ENCODE measurements around the gene TCERG1L.
"Not testable (repeated sequence)": the region's sequence is repeated elsewhere in the genome, so short reads cannot be mapped to it uniquely, and the experiment has no call there.

Gene TCERG1L

GRCh38 chr10:131160219-131160875, 151.2 kb downstream of the TCERG1L start:
- DNase-seq: no peak

DNA sequence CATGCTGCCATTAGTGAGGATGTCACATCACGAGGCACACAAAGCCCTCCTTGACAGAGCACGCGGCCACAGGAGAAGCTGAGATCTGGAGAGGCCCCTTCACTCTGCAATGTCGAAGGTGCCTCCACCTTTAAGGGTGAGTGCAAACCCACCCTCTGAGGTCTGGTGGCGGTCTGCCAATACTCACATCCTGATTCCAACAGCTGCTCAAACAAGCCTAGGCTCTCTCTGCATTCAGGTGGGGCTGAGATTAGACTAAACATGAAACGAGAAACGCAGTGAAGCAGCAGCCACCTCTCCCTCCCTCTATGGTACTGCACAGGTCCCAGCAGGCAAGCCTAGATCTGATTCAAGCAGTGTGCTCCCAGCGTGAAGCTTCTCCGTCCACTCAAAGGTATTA, 151.8 kb downstream of the TCERG1L start:
- no peak for DNase-seq

DNA sequence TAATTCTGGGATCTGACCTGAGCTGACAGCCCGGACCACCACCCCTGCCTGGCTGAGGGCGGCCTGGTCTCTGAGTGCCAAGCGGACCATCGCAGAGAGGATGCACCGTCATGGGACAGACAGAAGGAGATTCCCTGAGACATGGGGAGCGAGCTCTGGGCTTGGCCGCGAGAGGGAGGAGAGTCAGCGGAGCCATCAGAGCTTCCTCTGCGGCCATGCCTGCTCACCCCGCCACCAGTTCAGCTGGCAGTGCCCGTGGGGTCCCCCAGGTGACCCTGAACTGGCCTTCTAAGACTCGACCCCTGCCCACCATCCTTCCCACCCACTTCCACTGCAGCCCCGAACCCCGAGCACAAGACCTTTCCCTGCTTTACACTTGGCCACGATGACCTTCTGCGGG, 152.8 kb downstream of the TCERG1L start:
- no peak for DNase-seq

DNA sequence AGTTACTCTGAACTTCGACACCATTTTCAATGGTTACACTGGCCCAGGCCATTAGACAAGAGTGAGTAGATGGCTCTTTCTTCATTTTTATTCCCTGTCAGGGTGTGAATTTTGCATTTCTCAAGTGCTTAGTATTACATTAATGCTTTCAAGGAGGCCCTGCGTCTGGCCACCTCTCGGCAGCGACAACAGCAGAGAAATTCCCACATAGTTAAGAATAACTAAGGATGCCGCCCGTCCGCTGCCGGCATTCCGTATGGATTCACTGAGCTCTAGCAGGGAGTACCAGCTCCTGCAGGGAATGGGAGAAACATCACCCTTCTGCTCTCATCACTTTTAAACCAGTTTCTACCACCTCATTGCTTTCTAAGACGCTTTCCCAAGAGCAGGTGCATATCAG, 153.6 kb downstream of the TCERG1L start:
- no peak for DNase-seq

DNA sequence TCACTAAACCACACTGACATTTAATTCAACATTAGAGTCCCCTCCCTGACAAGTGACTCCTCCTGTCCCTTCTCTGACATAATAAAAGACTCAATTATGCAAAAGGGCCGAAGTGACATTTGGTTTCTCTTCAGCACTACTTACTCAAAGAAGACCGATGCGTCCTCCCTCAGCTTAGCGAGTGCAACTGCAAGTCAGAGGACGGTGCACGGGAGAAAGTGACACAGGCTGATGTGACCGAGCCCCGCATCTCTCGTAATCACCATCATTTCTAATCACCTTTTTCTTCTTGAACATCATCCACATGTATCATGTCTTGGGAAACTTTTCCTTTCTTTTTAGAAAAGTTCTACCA, 155.7 kb downstream of the TCERG1L start:
- DNase-seq: no peak

DNA sequence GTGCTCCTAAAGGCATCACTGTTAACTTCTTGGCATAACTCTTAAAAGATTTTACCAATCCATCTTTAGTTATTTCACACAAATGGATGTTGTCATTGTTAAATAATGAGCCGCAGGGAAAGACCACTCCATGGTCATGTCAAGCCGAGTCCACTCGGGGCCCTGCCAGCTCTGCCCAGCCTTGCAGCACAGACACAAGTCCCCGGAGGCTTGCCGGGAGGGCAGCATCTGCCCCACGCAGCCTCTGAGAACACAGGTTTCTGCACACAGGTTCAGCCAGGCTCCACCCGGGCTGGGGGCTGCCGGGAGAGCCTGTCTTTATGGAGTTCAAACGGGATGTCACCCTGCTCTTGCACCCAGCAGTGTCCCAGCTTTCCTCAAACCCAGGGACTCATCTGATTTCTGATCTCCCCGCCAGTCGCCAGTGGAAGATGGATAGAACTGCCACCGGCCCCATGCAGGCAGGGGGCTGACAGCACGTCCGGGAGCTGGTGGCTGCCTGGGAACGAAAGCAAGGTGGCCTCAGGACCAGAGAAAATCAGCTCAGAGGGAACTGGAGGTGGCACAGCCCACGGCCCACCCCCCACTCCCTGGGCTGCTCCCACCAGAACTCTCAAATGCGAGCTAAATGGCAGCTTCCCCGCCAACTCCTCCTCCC, 156.2 kb downstream of the TCERG1L start:
- DNase-seq: no peak

DNA sequence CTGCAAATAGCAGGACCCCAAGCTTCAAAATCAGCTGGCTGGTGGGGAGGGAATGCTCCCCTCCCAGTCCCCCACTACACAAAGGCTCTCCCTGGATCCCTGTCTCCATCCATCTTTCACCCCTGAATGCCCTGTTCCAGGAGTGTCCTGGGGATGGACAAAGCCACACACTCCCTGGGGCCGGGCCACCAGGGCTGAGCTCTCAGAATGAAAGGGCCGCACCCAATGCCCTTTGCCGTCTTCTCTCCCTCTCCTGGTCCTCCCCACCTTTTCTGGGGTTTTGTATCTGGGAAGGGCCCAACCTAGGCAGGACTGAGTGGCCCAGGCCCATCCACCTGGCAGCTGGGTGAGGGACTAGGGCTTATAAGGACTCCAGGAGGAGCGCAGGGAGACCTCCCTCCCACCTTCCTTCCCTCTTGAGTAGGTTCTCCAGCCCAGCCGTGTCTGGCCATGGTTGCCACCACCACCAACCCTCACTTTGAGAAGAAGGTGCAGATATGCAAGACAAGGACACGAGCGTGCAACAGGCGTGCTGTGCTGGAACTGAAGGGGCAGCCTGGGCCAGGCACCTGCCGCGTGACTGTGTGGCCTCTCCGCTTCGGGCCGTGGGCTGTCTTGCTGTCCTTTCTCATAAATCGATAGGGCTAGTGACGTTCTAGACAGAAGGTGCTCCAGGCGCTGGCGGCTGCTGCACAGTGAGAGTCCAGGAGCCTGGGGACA, 157.1 kb downstream of the TCERG1L start:
- no peak for DNase-seq

- not testable (repeated sequence) for DNase-seq
Observed at GRCh38 chr10:131152456-131152855, 159.1 kb downstream of the TCERG1L start.

DNA sequence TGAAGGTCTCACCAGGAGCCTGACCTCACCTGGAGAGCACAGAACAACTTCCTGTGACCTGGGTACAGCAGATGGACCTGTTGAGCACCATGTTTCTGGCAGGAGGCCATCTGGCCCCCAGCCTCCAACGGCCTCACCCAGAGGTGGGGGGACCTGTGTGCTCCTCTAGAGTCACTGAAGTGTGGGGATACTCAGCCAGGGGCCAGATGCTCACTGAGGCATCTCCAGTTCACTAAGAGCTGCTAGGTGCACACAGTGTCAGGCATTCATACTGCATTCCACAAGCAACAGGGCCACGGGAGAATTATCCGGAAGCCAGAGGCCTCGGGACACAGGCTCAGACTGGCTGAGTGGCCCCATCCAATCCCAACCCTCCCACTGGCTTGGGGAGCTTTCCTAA, 161.4 kb downstream of the TCERG1L start:
- no peak for DNase-seq

GRCh38 chr10:131149586-131149985, 161.9 kb downstream of the TCERG1L start:
- DNase-seq: no peak

DNA sequence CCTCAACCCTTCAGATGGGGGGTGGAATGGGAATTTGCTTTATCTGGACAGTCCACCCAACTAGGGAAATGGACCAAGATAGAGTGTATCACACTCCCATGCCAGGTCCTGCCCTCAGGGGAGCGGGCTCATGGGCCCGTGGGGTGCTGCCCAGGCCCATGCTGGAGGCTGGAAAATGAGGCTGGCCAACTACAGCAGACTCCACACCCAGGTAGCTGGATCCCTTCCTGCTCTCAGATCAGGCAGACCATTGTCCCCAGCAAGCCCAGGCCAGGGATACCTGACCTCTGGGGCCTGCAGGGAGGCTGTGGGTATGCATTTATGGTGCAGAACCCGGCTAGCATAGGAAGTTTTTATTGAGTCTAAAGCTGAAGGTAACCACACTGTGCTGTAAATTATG, 162.4 kb downstream of the TCERG1L start:
- DNase-seq: no peak

DNA sequence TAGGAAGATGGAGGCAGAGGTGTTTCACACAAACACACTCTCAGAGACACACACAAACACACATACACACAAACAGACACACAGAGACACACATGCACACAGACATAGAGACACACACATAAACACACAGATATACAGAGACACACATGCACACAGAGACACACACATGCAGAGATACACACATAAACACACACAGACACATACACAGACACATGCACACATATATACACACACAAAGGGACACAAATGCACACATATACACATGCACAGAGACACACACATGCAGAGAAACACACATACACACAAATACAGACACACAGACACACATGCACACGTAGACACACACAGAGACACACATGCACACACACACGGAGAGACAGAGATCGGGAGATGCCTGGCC, 163.3 kb downstream of the TCERG1L start:
- DNase-seq: no peak

GRCh38 chr10:131147301-131147975, 164.1 kb downstream of the TCERG1L start:
- DNase-seq: no peak

GRCh38 chr10:131146790-131147189, 164.7 kb downstream of the TCERG1L start:
- DNase-seq: no peak

DNA sequence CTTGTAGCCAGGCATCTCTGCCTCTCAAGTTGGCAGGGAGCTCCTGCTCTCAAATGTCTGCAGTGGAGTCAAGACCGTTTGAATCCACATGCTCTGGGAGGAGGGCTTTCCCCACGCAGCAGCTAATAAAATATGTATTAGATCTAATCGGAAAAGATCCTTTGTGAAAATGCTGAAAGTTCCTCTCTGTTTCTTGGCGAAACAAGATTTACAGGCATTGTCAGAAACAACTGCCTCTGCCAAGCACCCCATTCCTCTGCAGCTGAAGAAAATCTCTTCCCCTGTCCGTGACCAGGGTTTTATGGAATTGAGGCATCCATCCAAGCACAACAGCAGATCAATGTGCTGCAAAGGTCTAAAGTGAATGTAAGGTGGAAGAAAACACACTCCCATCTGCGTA, 165.8 kb downstream of the TCERG1L start:
- DNase-seq: no peak

DNA sequence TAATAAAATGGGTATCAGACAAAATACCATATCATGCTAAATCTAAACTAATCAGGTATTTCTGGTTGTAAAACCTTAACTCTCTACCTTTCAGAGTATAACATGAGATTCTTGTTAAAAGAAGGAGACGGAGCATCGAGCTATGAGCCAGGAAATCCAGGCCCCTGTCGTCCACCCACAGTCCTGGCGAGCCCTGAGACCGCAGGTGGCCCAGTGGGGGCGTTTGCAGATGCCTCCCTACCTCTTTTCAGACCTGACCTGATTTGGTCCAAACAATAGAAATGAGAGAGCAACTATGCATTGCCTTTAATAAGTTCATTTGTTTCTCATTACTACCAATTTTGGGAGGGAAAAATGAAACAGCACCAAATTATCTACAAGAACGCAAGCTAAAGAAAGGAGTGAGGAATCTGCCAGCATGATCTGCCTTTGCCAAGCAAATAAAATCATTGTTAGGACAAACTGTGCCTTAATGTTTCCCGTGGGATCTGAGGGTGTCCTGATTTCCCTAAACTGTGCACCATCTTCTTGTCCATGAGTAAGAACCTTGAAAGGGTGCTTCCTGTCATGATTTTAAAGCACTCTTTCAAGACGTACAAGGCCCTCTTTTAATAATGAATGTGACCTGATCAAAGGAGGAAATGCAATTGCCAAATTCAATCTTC, 166.7 kb downstream of the TCERG1L start:
- no peak for DNase-seq

DNA sequence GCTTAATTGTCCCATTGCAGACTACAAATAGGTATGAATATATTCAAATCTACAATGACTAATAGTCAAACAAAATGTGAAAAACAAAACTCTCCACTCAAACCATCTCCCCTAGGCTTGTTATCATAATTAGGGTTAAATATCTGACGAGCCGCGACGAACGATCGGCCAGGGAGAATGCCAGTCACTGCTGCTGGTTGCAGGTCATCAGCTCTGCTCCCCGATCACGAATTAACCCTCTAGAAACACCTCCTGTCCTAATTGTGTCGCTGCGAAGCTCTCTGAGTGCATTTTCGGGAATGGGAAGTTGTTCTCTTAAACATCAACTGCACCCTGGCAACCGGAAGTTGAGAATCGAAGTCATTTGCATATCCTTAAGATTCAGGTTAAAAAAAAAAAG, 167.3 kb downstream of the TCERG1L start:
- DNase-seq: no peak

DNA sequence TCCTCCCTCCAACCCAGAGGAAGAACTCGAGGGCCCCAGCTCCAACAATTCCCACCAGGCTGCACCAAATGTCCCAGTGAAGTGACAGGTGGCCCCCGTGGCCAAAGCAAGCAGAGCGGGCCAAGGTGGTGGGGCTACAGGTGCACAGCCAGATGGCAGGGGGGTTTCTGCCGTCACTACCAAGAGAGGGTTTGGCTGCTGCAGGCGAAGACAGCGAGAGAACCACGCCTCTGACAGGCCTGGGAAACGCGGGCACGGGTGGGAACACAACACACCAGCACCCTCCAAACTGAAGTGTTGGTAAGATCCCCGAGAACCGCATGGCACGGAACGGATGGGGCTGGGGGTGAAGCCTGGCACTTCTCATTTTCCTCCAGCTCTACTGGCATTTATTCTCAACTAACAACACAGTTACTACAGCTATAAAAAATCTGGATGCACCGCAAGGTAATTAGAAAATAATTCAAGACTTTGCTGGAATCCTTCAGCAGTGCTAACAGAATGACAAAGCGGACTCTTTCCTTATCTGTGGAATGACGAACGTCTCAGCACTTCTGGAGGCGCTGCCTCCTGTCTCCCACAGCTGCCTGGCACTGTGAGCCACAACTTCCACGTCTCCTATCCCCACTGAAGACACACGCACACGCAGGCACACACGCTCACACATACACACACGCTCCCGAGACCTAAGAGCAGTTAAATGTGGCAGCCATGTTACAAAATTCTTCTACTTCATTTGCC, 167.9 kb downstream of the TCERG1L start:
- no peak for DNase-seq

GRCh38 chr10:131142517-131143380, 168.8 kb downstream of the TCERG1L start:
- no peak for DNase-seq

DNA sequence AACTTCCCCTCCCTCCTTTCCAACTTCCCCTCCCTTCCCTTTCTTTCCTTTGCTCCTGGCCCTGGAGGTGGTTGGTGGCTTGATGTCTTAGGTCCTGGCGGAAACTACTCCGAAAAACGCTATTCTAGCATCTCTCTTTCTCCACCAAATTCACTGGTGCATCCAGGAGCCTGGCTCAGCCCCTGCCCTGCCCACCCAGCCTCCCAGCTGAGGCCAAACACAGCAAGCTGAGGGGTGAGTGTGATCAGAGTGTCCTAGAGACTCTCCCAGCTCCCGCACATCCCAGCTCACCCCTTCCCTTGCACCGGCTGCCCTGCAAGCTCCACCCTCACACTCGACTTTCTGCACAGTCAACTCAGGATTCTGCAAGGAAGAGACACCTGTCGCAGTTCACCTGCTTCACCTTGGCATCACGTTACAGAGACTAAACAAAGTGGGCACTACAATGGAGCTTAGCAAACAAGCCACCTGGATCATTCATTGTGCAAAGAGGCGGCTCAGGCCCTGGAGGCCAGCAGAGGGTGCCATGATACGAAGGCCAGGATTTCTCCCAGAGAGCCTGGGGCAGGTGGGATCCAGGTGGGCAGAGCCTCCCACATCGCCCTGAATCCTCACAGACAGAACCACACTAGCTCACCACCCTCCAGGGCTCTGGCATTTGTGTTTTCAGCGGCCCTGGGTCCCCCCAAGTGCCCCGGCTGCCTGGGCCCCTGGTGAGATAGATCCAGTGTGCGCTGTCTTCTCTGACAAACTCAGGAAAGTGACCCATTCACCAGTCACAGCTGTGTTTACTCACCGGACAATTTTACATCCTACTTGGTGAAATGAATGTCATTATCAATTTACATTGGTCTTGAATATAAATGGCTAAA, 169.6 kb downstream of the TCERG1L start:
- DNase-seq: no peak
